IPS-20b (cell line): ENCODE data around the gene DAPK2.

ENCODE experiments used
- H3K27ac ChIP-seq: one replicate; pipeline ENCODE4 v1.5.1; 2013; ENCODE audit warnings: low read length
- H3K27me3 ChIP-seq: 2 replicates; pipeline ENCODE4 v1.6.1; 2013; ENCODE audit warnings: mild to moderate bottlenecking, low read length, inconsistent platforms; ENCODE audit not compliant: insufficient read depth
- H3K36me3 ChIP-seq: 2 replicates; pipeline ENCODE4 v1.6.1; 2013; ENCODE audit warnings: low read depth, mild to moderate bottlenecking, inconsistent platforms, low read length, moderate library complexity; ENCODE audit not compliant: insufficient read depth
- H3K4me1 ChIP-seq: 2 replicates; pipeline ENCODE4 v1.6.1; 2013; ENCODE audit warnings: mild to moderate bottlenecking, control low read depth, inconsistent platforms, low read length, moderate library complexity; ENCODE audit not compliant: insufficient read depth
- H3K4me3 ChIP-seq: 2 replicates; pipeline ENCODE4 v1.5.1; 2013; ENCODE audit warnings: mild to moderate bottlenecking, low read length, inconsistent platforms
- H3K9ac ChIP-seq: 2 replicates; pipeline ENCODE4 v1.6.1; 2013; ENCODE audit warnings: low read depth, mild to moderate bottlenecking, inconsistent platforms, low read length, moderate library complexity
- H3K9me3 ChIP-seq: 2 replicates; pipeline ENCODE4 v1.6.1; 2013; ENCODE audit warnings: mild to moderate bottlenecking, low read depth, low read length, inconsistent platforms; ENCODE audit not compliant: insufficient read depth

Gene DAPK2

GRCh38 chr15:64017082-64017588, 29.1 kb downstream of the DAPK2 start:
- H3K36me3 ChIP-seq, result no peaks in the 10 kb centered on the region
- H3K27me3 ChIP-seq, result no peaks in the 10 kb centered on the region
- H3K9me3 ChIP-seq, result no peaks in the 10 kb centered on the region
- H3K9ac ChIP-seq, result no peak overlapping the region
- no peak overlapping the region for H3K27ac ChIP-seq
- no peaks in the 10 kb centered on the region for H3K4me1 ChIP-seq
- no peak overlapping the region for H3K4me3 ChIP-seq

GRCh38 chr15:64016257-64016656, 30.0 kb downstream of the DAPK2 start:
- Histone ChIP-seq H3K9me3 (no peaks in the 10 kb centered on the region), H3K36me3 (no peaks in the 10 kb centered on the region), H3K4me3 (no peak overlapping the region), H3K4me1 (no peaks in the 10 kb centered on the region), H3K27me3 (no peaks in the 10 kb centered on the region), H3K27ac (no peak overlapping the region), H3K9ac (no peak overlapping the region)

GRCh38 chr15:64014995-64015394, 31.3 kb downstream of the DAPK2 start:
- no peak overlapping the region for H3K27ac ChIP-seq
- H3K4me1 ChIP-seq, result peaks cover 4% of the 10 kb centered on the region
- no peak overlapping the region for H3K9ac ChIP-seq

GRCh38 chr15:64013179-64014062, 32.9 kb downstream of the DAPK2 start:
- Histone ChIP-seq H3K4me3 (no peak overlapping the region), H3K9ac (no peak overlapping the region), H3K4me1 (peaks cover 4% of the 10 kb centered on the region), H3K27me3 (no peaks in the 10 kb centered on the region), H3K36me3 (no peaks in the 10 kb centered on the region), H3K27ac (no peak overlapping the region), H3K9me3 (no peaks in the 10 kb centered on the region)

More at GRCh38 chr15:64014995-64015394, 31.3 kb downstream of the DAPK2 start:
- no peak overlapping the region for H3K4me3 ChIP-seq
- H3K9me3 ChIP-seq, result no peaks in the 10 kb centered on the region
- no peaks in the 10 kb centered on the region for H3K36me3 ChIP-seq
- no peaks in the 10 kb centered on the region for H3K27me3 ChIP-seq

GRCh38 chr15:64011736-64012135, 34.5 kb downstream of the DAPK2 start:
- Histone ChIP-seq H3K4me3 (no peak overlapping the region), H3K27me3 (no peaks in the 10 kb centered on the region), H3K27ac (no peak overlapping the region), H3K36me3 (no peaks in the 10 kb centered on the region), H3K4me1 (peaks cover 4% of the 10 kb centered on the region), H3K9me3 (no peaks in the 10 kb centered on the region), H3K9ac (no peak overlapping the region)

- no peak overlapping the region for H3K27ac ChIP-seq
- peaks cover 4% of the 10 kb centered on the region for H3K4me1 ChIP-seq
- H3K9ac ChIP-seq, result no peak overlapping the region
- H3K27me3 ChIP-seq, result no peaks in the 10 kb centered on the region
- no peak overlapping the region for H3K4me3 ChIP-seq
- H3K9me3 ChIP-seq, result no peaks in the 10 kb centered on the region
- H3K36me3 ChIP-seq, result no peaks in the 10 kb centered on the region
These were observed 35.6 kb downstream of the DAPK2 start for GRCh38 chr15:64010719-64011118.

- H3K9me3 ChIP-seq, result no peaks in the 10 kb centered on the region
- peaks cover 7% of the 10 kb centered on the region for H3K4me1 ChIP-seq
- no peak overlapping the region for H3K9ac ChIP-seq
- no peak overlapping the region for H3K4me3 ChIP-seq
- H3K27ac ChIP-seq, result no peak overlapping the region
- H3K27me3 ChIP-seq, result no peaks in the 10 kb centered on the region; the same call in 1 of the 2 replicates
- H3K36me3 ChIP-seq, result no peaks in the 10 kb centered on the region
These were observed 36.5 kb downstream of the DAPK2 start for GRCh38 chr15:64009798-64010261.

- Histone ChIP-seq H3K9me3 (no peaks in the 10 kb centered on the region), H3K27ac (no peak overlapping the region)
These were observed 37.0 kb downstream of the DAPK2 start for GRCh38 chr15:64009241-64009640.

GRCh38 chr15:64008177-64008576, 38.1 kb downstream of the DAPK2 start:
- Histone ChIP-seq H3K36me3 (no peaks in the 10 kb centered on the region), H3K4me3 (no peak overlapping the region), H3K9ac (no peak overlapping the region), H3K9me3 (no peaks in the 10 kb centered on the region), H3K4me1 (peaks cover 12% of the 10 kb centered on the region), H3K27me3 (no peaks in the 10 kb centered on the region; the same call in 1 of the 2 replicates), H3K27ac (no peak overlapping the region)

More at GRCh38 chr15:64009241-64009640, 37.0 kb downstream of the DAPK2 start:
- Histone ChIP-seq H3K27me3 (no peaks in the 10 kb centered on the region; the same call in 1 of the 2 replicates), H3K4me1 (peaks cover 12% of the 10 kb centered on the region), H3K36me3 (no peaks in the 10 kb centered on the region), H3K4me3 (no peak overlapping the region), H3K9ac (no peak overlapping the region)

- no peaks in the 10 kb centered on the region for H3K36me3 ChIP-seq
- no peak overlapping the region for H3K4me3 ChIP-seq
- peaks cover 12% of the 10 kb centered on the region for H3K4me1 ChIP-seq
- H3K9ac ChIP-seq, result no peak overlapping the region
- H3K27ac ChIP-seq, result no peak overlapping the region
- H3K9me3 ChIP-seq, result no peaks in the 10 kb centered on the region
- no peaks in the 10 kb centered on the region; the same call in 1 of the 2 replicates for H3K27me3 ChIP-seq
These were observed 39.6 kb downstream of the DAPK2 start for GRCh38 chr15:64006642-64007041.

GRCh38 chr15:64004587-64004986, 41.7 kb downstream of the DAPK2 start:
- Histone ChIP-seq H3K27ac (no peak overlapping the region), H3K4me1 (peaks cover 7% of the 10 kb centered on the region; the same call in 1 of the 2 replicates), H3K4me3 (no peak overlapping the region), H3K27me3 (no peaks in the 10 kb centered on the region; the same call in 1 of the 2 replicates), H3K9ac (no peak overlapping the region), H3K9me3 (no peaks in the 10 kb centered on the region), H3K36me3 (no peaks in the 10 kb centered on the region)

GRCh38 chr15:64004056-64004455, 42.2 kb downstream of the DAPK2 start:
- H3K4me3 ChIP-seq, result no peak overlapping the region
- H3K9ac ChIP-seq, result no peak overlapping the region
- no peaks in the 10 kb centered on the region for H3K36me3 ChIP-seq
- no peaks in the 10 kb centered on the region for H3K9me3 ChIP-seq
- peaks cover 7% of the 10 kb centered on the region; the same call in 1 of the 2 replicates for H3K4me1 ChIP-seq
- H3K27me3 ChIP-seq, result no peaks in the 10 kb centered on the region; the same call in 1 of the 2 replicates
- no peak overlapping the region for H3K27ac ChIP-seq
